Lower leg skin (tissue), 3 donors: ENCODE data around the gene FREM2.

Experiments
- POLR2A ChIP-seq, 2 donors: fragments of 450-650 bp; IDR thresholded peaks; one replicate each; pipeline ENCODE4 v1.6.1; 2016 to 2017; ENCODE audit warnings: antibody characterized with exemption in 2 of 2, mild to moderate bottlenecking in 1 of 2, moderate library complexity in 1 of 2
- TF ChIP-seq, protein P1 (sequence below), 3 donors: fragments of 450-650 bp; IDR thresholded peaks; one replicate each; pipeline ENCODE4 v1.5.1; 2016; ENCODE audit warnings: antibody characterized with exemption in 3 of 3, mild to moderate bottlenecking in 3 of 3, moderate library complexity in 2 of 3

DNA sequence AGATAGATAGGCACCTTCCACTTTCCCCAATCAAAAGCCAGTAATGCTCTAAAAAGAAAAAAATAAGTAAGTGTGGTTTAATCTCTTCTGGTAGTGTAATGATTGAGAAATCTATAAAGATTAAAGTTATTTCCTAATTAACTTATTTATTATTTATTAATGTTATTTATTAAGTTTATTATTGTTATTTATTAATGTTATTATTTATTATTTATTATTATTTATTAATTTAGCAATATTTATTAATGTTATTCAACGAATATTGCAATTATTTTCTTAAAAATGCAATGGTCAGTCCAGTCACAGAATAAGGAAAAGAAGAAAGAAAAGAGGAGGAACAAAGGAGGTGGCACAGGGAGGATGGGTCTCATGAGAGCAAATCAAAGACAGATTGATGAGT is 100.7 kb downstream of the FREM2 start:
- TF ChIP-seq POLR2A (IDR thresholded peaks at IDR 0.05) = no peak
- TF ChIP-seq, protein P1, sequence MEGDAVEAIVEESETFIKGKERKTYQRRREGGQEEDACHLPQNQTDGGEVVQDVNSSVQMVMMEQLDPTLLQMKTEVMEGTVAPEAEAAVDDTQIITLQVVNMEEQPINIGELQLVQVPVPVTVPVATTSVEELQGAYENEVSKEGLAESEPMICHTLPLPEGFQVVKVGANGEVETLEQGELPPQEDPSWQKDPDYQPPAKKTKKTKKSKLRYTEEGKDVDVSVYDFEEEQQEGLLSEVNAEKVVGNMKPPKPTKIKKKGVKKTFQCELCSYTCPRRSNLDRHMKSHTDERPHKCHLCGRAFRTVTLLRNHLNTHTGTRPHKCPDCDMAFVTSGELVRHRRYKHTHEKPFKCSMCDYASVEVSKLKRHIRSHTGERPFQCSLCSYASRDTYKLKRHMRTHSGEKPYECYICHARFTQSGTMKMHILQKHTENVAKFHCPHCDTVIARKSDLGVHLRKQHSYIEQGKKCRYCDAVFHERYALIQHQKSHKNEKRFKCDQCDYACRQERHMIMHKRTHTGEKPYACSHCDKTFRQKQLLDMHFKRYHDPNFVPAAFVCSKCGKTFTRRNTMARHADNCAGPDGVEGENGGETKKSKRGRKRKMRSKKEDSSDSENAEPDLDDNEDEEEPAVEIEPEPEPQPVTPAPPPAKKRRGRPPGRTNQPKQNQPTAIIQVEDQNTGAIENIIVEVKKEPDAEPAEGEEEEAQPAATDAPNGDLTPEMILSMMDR (IDR thresholded peaks at IDR 0.05) = no peak
